Liver (tissue), 9 donors: ENCODE measurements around the gene FUOM. TPM values are rescaled to one million over a fixed set of nuclear protein-coding genes. Genes with fewer than 3 reads are reported as not detected.

Source experiments
- DNase-seq: peaks from one replicate; pipeline ENCODE4 v3.0.0-alpha.2; 2017; ENCODE audit warnings: low spot score
- H3K27ac ChIP-seq, 2 donors: one replicate each; pipeline ENCODE4 v1.7.0; 2013; ENCODE audit warnings: inconsistent platforms in 2 of 2, low read length in 2 of 2, control low read depth in 1 of 2, low read depth in 1 of 2, mild to moderate bottlenecking in 1 of 2
- H3K27me3 ChIP-seq, 4 donors: one replicate each; pipeline versions ENCODE4 v1.6.1 to v1.7.0; 2013; ENCODE audit warnings: low read length in 3 of 4, inconsistent platforms in 1 of 4, mild to moderate bottlenecking in 1 of 4, moderate library complexity in 1 of 4; ENCODE audit not compliant: control insufficient read depth in 4 of 4, insufficient read depth in 4 of 4
- H3K36me3 ChIP-seq, 4 donors: one replicate each; pipeline versions ENCODE4 v1.6.1 to v1.7.0; 2013; ENCODE audit warnings: low read length in 3 of 4, mild to moderate bottlenecking in 3 of 4, low read depth in 1 of 4, moderate library complexity in 1 of 4; ENCODE audit not compliant: control insufficient read depth in 4 of 4, insufficient read depth in 3 of 4
- H3K4me1 ChIP-seq, 4 donors: one replicate each; pipeline versions ENCODE4 v1.6.1 to v1.7.0; 2013; ENCODE audit warnings: low read length in 3 of 4, mild to moderate bottlenecking in 3 of 4, moderate library complexity in 1 of 4; ENCODE audit not compliant: control insufficient read depth in 4 of 4, insufficient read depth in 4 of 4
- H3K4me3 ChIP-seq, 3 donors: one replicate each; pipeline versions ENCODE4 v1.6.1 to v1.7.0; 2013; ENCODE audit warnings: low read length in 3 of 3, control low read depth in 1 of 3, low read depth in 1 of 3, mild to moderate bottlenecking in 1 of 3
- H3K9ac ChIP-seq, 2 donors: one replicate each; pipeline ENCODE4 v1.7.0; 2013; ENCODE audit warnings: low read length in 2 of 2, mild to moderate bottlenecking in 2 of 2, moderate library complexity in 2 of 2, control low read depth in 1 of 2, low read depth in 1 of 2
- H3K9me3 ChIP-seq, 4 donors: one replicate each; pipeline versions ENCODE4 v1.6.1 to v1.7.0; 2013; ENCODE audit warnings: low read length in 3 of 4; ENCODE audit not compliant: control insufficient read depth in 4 of 4
- EGR1 ChIP-seq, 2 donors: IDR thresholded peaks; 2 replicates each; pipeline ENCODE4 v1.6.1; 2016 to 2018; ENCODE audit warnings: antibody characterized with exemption in 2 of 2, low read depth in 2 of 2
- FOXA1 ChIP-seq: IDR thresholded peaks from 2 replicates; pipeline ENCODE4 v1.6.1; 2016; ENCODE audit warnings: antibody characterized with exemption
- FOXA2 ChIP-seq: IDR thresholded peaks from 2 replicates; pipeline ENCODE4 v1.6.1; 2016; ENCODE audit warnings: antibody characterized with exemption
- GABPA ChIP-seq, 2 donors: IDR thresholded peaks in 1 of 2; conservative IDR thresholded peaks in 1 of 2; 2 replicates each; pipeline ENCODE4 v1.6.1; 2016; ENCODE audit warnings: antibody characterized with exemption in 2 of 2, mild to moderate bottlenecking in 1 of 2, moderate library complexity in 1 of 2
- HNF4A ChIP-seq, 2 donors: conservative IDR thresholded peaks; 2 replicates each; pipeline ENCODE4 v1.6.1; 2016; ENCODE audit warnings: antibody characterized with exemption in 2 of 2, mild to moderate bottlenecking in 2 of 2
- HNF4G ChIP-seq: IDR thresholded peaks from 2 replicates; pipeline ENCODE4 v1.6.1; 2016; ENCODE audit warnings: antibody characterized with exemption
- JUND ChIP-seq, 2 donors: IDR thresholded peaks; 2 replicates each; pipeline ENCODE4 v1.6.1; 2016; ENCODE audit warnings: antibody characterized with exemption in 2 of 2
- NR2F2 ChIP-seq: IDR thresholded peaks from 2 replicates; pipeline ENCODE4 v1.6.1; 2016; ENCODE audit warnings: antibody characterized with exemption
- RAD21 ChIP-seq, 2 donors: IDR thresholded peaks; 2 replicates each; pipeline ENCODE4 v1.6.1; 2016; ENCODE audit warnings: antibody characterized with exemption in 2 of 2, mild to moderate bottlenecking in 2 of 2
- RXRA ChIP-seq, 2 donors: IDR thresholded peaks; 2 replicates each; pipeline ENCODE4 v1.6.1; 2017 to 2018; ENCODE audit warnings: antibody characterized with exemption in 2 of 2, mild to moderate bottlenecking in 1 of 2
- SP1 ChIP-seq: IDR thresholded peaks from 2 replicates; pipeline ENCODE4 v1.6.1; 2018; ENCODE audit warnings: antibody characterized with exemption, mild to moderate bottlenecking
- TAF1 ChIP-seq: conservative IDR thresholded peaks from 2 replicates; pipeline ENCODE4 v1.6.1; 2016; ENCODE audit warnings: antibody characterized with exemption, mild to moderate bottlenecking
- YY1 ChIP-seq: IDR thresholded peaks from 2 replicates; pipeline ENCODE4 v1.6.1; 2016; ENCODE audit warnings: antibody characterized with exemption, mild to moderate bottlenecking
- WGBS: extraction: QIAGEN DNeasy Blood & Tissue Kit; methylation state at CpG from one replicate; pipeline ENCODE4 v1.1.7; 2013; 5-methylcytosine and 5-hydroxymethylcytosine counted together
- polyA plus RNA-seq, 2 donors: library from polyadenylated mRNA; stranded (reverse) in 1 of 2; unstranded in 1 of 2; fragments of 200-250 nt in 1 of 2; fragments of >200 nt in 1 of 2; fragmentation: Nextera tagmentation in 1 of 2; extraction: Ambion mirVana in 1 of 2; gene quantifications; one replicate each; pipeline versions ENCODE4 v1.2.1 to v1.2.3, GENCODE V29; 2013 to 2015
- total RNA-seq, 2 donors: library from RNA; depleted of rRNA; stranded (reverse); fragments of >200 nt; gene quantifications; one replicate each; pipeline ENCODE4 v1.2.3, GENCODE V29; 2014
- TF ChIP-seq, protein P1 (sequence below): IDR thresholded peaks from 2 replicates; pipeline ENCODE4 v1.6.1; 2016; ENCODE audit warnings: antibody characterized with exemption
- TF ChIP-seq, protein P2 (sequence below): fragments of 150-350 bp; IDR thresholded peaks from 2 replicates; pipeline ENCODE4 v1.5.1; 2017; ENCODE audit warnings: improper control_type of control experiment, low read depth, low read length; ENCODE audit not compliant: missing input control
- TF ChIP-seq, protein P3 (sequence below): IDR thresholded peaks from 2 replicates; pipeline ENCODE4 v1.6.1; 2016; ENCODE audit warnings: antibody characterized with exemption, mild to moderate bottlenecking
- TF ChIP-seq, protein P4 (sequence below): IDR thresholded peaks from 2 replicates; pipeline ENCODE4 v1.6.1; 2016; ENCODE audit warnings: antibody characterized with exemption
- TF ChIP-seq, protein P5 (sequence below): IDR thresholded peaks from 2 replicates; pipeline ENCODE4 v1.6.1; 2016; ENCODE audit warnings: antibody characterized with exemption
- donor health status: healthy.
- donor health status: healthy.
- donor health status: healthy.
- donor health status: healthy.
- donor health status: healthy.

The FUOM gene
- total and polyA plus RNA-seq, 4 donors: 24.3 to 194 (median 96.0) TPM

DNA sequence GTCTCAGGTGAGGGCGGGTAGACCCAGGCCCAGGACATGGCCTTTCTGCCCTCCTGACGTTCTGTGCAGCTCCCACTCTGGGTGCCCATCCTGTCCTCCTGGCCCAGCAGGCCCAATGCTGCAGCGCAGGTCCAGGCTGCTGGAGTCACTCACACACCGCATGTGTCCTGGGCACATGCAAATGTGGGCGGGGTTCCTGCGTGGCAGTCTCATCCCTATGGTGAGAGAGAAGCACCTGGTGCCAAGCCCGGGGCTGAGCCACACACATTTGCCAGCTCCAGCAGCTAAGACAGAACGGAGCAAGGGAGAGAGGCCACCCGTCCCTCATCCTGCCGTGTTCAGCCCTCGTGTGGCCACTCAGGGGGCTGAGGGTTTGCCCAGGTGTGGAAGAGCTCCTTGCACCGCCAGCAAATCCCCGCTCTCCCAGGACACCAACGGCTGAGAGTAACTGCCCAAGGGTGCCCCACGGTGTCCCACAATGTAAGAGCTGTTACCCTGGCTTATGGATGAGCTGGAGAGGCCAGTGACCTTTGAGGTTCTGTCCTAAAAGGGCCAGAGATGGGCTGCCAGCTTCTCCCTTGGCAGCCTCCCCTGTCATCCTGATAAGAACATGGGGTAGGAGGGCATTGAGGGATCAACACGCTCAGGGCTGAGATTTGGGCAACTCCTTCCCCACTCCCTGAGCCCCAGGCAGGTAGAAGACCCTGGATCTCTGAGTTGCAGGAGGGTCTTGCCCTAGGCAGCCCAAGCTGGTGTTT lies 4.4 kb downstream of the FUOM start:
- Histone ChIP-seq H3K4me3 (no peak overlapping the region), H3K27ac (peak overlapping the region; percentile 11 to 67), H3K9ac (peak overlapping the region in 1 of 2 donors; percentile 22), H3K9me3 (no peaks in the 10 kb centered on the region), H3K36me3 (peaks cover 0 to 2% (median 0%) of the 10 kb centered on the region in 4 donors), H3K27me3 (no peaks in the 10 kb centered on the region), H3K4me1 (peaks cover 25 to 90% (median 81%) of the 10 kb centered on the region in 4 donors)
- TF ChIP-seq FOXA2: peak; percentile 18
- TF ChIP-seq JUND (IDR thresholded peaks at IDR 0.05): peak in 1 of 2 donors; percentile 17
- TF ChIP-seq RXRA (IDR thresholded peaks at IDR 0.05): peak; percentile 91
- TF ChIP-seq, protein P1, sequence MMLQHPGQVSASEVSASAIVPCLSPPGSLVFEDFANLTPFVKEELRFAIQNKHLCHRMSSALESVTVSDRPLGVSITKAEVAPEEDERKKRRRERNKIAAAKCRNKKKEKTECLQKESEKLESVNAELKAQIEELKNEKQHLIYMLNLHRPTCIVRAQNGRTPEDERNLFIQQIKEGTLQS: no peak
- no peak for TF ChIP-seq TAF1
- TF ChIP-seq EGR1 (IDR thresholded peaks at IDR 0.05; ENCODE audit: low read depth in 2 of 2): no peak
- TF ChIP-seq, protein P2, sequence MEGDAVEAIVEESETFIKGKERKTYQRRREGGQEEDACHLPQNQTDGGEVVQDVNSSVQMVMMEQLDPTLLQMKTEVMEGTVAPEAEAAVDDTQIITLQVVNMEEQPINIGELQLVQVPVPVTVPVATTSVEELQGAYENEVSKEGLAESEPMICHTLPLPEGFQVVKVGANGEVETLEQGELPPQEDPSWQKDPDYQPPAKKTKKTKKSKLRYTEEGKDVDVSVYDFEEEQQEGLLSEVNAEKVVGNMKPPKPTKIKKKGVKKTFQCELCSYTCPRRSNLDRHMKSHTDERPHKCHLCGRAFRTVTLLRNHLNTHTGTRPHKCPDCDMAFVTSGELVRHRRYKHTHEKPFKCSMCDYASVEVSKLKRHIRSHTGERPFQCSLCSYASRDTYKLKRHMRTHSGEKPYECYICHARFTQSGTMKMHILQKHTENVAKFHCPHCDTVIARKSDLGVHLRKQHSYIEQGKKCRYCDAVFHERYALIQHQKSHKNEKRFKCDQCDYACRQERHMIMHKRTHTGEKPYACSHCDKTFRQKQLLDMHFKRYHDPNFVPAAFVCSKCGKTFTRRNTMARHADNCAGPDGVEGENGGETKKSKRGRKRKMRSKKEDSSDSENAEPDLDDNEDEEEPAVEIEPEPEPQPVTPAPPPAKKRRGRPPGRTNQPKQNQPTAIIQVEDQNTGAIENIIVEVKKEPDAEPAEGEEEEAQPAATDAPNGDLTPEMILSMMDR: peak; percentile 1
- peak in 1 of 2 donors; percentile 19 for TF ChIP-seq RAD21 (IDR thresholded peaks at IDR 0.05)
- TF ChIP-seq, protein P3, sequence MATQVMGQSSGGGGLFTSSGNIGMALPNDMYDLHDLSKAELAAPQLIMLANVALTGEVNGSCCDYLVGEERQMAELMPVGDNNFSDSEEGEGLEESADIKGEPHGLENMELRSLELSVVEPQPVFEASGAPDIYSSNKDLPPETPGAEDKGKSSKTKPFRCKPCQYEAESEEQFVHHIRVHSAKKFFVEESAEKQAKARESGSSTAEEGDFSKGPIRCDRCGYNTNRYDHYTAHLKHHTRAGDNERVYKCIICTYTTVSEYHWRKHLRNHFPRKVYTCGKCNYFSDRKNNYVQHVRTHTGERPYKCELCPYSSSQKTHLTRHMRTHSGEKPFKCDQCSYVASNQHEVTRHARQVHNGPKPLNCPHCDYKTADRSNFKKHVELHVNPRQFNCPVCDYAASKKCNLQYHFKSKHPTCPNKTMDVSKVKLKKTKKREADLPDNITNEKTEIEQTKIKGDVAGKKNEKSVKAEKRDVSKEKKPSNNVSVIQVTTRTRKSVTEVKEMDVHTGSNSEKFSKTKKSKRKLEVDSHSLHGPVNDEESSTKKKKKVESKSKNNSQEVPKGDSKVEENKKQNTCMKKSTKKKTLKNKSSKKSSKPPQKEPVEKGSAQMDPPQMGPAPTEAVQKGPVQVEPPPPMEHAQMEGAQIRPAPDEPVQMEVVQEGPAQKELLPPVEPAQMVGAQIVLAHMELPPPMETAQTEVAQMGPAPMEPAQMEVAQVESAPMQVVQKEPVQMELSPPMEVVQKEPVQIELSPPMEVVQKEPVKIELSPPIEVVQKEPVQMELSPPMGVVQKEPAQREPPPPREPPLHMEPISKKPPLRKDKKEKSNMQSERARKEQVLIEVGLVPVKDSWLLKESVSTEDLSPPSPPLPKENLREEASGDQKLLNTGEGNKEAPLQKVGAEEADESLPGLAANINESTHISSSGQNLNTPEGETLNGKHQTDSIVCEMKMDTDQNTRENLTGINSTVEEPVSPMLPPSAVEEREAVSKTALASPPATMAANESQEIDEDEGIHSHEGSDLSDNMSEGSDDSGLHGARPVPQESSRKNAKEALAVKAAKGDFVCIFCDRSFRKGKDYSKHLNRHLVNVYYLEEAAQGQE: peak; percentile 11
- no peak for TF ChIP-seq GABPA (IDR thresholded peaks at IDR 0.05 in 1 of 2, conservative IDR thresholded peaks at IDR 0.05 in 1 of 2)
- TF ChIP-seq, protein P4, sequence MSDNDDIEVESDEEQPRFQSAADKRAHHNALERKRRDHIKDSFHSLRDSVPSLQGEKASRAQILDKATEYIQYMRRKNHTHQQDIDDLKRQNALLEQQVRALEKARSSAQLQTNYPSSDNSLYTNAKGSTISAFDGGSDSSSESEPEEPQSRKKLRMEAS: peak; percentile 34
- TF ChIP-seq SP1: peak; percentile 66
- TF ChIP-seq HNF4A (conservative IDR thresholded peaks at IDR 0.05): peak; percentile 60 to 74
- TF ChIP-seq, protein P5, sequence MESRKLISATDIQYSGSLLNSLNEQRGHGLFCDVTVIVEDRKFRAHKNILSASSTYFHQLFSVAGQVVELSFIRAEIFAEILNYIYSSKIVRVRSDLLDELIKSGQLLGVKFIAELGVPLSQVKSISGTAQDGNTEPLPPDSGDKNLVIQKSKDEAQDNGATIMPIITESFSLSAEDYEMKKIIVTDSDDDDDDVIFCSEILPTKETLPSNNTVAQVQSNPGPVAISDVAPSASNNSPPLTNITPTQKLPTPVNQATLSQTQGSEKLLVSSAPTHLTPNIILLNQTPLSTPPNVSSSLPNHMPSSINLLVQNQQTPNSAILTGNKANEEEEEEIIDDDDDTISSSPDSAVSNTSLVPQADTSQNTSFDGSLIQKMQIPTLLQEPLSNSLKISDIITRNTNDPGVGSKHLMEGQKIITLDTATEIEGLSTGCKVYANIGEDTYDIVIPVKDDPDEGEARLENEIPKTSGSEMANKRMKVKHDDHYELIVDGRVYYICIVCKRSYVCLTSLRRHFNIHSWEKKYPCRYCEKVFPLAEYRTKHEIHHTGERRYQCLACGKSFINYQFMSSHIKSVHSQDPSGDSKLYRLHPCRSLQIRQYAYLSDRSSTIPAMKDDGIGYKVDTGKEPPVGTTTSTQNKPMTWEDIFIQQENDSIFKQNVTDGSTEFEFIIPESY: peak; percentile 32
- TF ChIP-seq FOXA1: no peak
- no peak for TF ChIP-seq HNF4G
- TF ChIP-seq NR2F2: peak; percentile 39
- peak; percentile 70 for TF ChIP-seq YY1
- DNase-seq: no peak
- WGBS: 35% methylated on average over 16 of the region's 16 CpGs
